ENCODE measurements around the gene ZBTB44.
A peak's percentile ranks its signal among the peaks of the same experiment; 100 is the strongest.

Gene ZBTB44

GRCh38 chr11:130208241-130209127, 106.2 kb downstream of the ZBTB44 start:
- no peak for DNase-seq
- Histone ChIP-seq H3K36me3 (peaks cover 0 to 5% (median 0%) of the 10 kb centered on the region in 3 donors), H3K27me3 (peaks cover 0 to 11% of the 10 kb centered on the region in 2 donors), H3K4me3 (no peak overlapping the region), H3K27ac (no peak overlapping the region), H3K9me3 (no peaks in the 10 kb centered on the region), H3K4me1 (peaks cover 0 to 7% (median 2%) of the 10 kb centered on the region in 4 donors)
- intact Hi-C loops (cut with DNase I; ENCODE audit: low total_unique reads) = no loop called here
- TF ChIP-seq CTCF (IDR thresholded peaks at IDR 0.05) = no peak

- DNase-seq = peak in 1 of 2 donors; percentile 48
- no peaks in the 10 kb centered on the region for H3K27me3 ChIP-seq
- intact Hi-C loops (cut with DNase I; ENCODE audit: low total_unique reads) = no loop called here
- no peak overlapping the region for H3K4me3 ChIP-seq
- no peak overlapping the region for H3K27ac ChIP-seq
- TF ChIP-seq CTCF (IDR thresholded peaks at IDR 0.05) = no peak
- H3K9me3 ChIP-seq = no peaks in the 10 kb centered on the region
- H3K36me3 ChIP-seq = peaks cover 0 to 16% (median 0%) of the 10 kb centered on the region in 3 donors
- H3K4me1 ChIP-seq = no peaks in the 10 kb centered on the region
Measured at GRCh38 chr11:130206141-130206540, 108.6 kb downstream of the ZBTB44 start.

- Histone ChIP-seq H3K36me3 (peaks cover 0 to 30% (median 0%) of the 10 kb centered on the region in 3 donors), H3K27ac (no peak overlapping the region), H3K27me3 (no peaks in the 10 kb centered on the region), H3K4me3 (no peak overlapping the region), H3K9me3 (no peaks in the 10 kb centered on the region), H3K4me1 (no peaks in the 10 kb centered on the region)
- intact Hi-C loops (cut with DNase I; ENCODE audit: low total_unique reads) = no loop called here
- TF ChIP-seq CTCF (IDR thresholded peaks at IDR 0.05) = no peak
- peak in 1 of 2 donors; percentile 37 for DNase-seq
Measured at GRCh38 chr11:130204703-130205095, 110.0 kb downstream of the ZBTB44 start.

- intact Hi-C loops (cut with DNase I; ENCODE audit: low total_unique reads) = no loop called here
- Histone ChIP-seq H3K36me3 (peaks cover 0 to 37% (median 0%) of the 10 kb centered on the region in 3 donors), H3K4me3 (no peak overlapping the region), H3K27ac (no peak overlapping the region), H3K9me3 (no peaks in the 10 kb centered on the region), H3K27me3 (no peaks in the 10 kb centered on the region), H3K4me1 (no peaks in the 10 kb centered on the region)
- DNase-seq = peak in 1 of 2 donors; percentile 48
- TF ChIP-seq CTCF (IDR thresholded peaks at IDR 0.05) = no peak
Measured at GRCh38 chr11:130203766-130204702, 110.7 kb downstream of the ZBTB44 start.

GRCh38 chr11:130202818-130203689, 111.7 kb downstream of the ZBTB44 start:
- no peak overlapping the region for H3K27ac ChIP-seq
- TF ChIP-seq CTCF (IDR thresholded peaks at IDR 0.05) = no peak
- DNase-seq = peak in 1 of 2 donors; percentile 21
- intact Hi-C loops (cut with DNase I; ENCODE audit: low total_unique reads) = no loop called here
- H3K4me1 ChIP-seq = no peaks in the 10 kb centered on the region
- no peak overlapping the region for H3K4me3 ChIP-seq
- H3K9me3 ChIP-seq = no peaks in the 10 kb centered on the region
- peaks cover 0 to 42% (median 0%) of the 10 kb centered on the region in 3 donors for H3K36me3 ChIP-seq
- H3K27me3 ChIP-seq = no peaks in the 10 kb centered on the region
